GM06990 (cell line): ENCODE data around the gene AIMP2.
"Not testable (repeated sequence)": the region's sequence is repeated elsewhere in the genome, so short reads cannot be mapped to it uniquely, and the experiment has no call there.

Source experiments
- DNase-seq: peaks from one replicate; pipeline ENCODE4 v3.0.0-alpha.2; 2011; ENCODE audit not compliant: insufficient read length; ENCODE audit errors: extremely low read depth
- H3K27me3 ChIP-seq: replicated peaks from 2 replicates; pipeline ENCODE4 v1.6.0; 2011; ENCODE audit warnings: low read length; ENCODE audit not compliant: control insufficient read depth, insufficient read depth
- H3K36me3 ChIP-seq: 2 replicates; pipeline ENCODE4 v1.5.1; 2011; ENCODE audit warnings: low read length; ENCODE audit not compliant: control insufficient read depth, insufficient read depth
- H3K4me3 ChIP-seq: replicated peaks from 2 replicates; pipeline ENCODE4 v1.5.1; 2011; ENCODE audit warnings: low read depth, mild to moderate bottlenecking, control low read depth, low read length
- CTCF ChIP-seq: IDR thresholded peaks from 2 replicates; pipeline ENCODE4 v1.5.1; 2011; ENCODE audit warnings: low read length, control low read depth, mild to moderate bottlenecking, inconsistent platforms; ENCODE audit not compliant: insufficient read depth, poor library complexity, severe bottlenecking

Gene AIMP2

GRCh38 chr7:6008668-6009611 lies at the start of gene AIMP2, which contains the start of gene PMS2:
TSS of gene AIMP2 (plus strand) at chr7:6009272. CDS start at chr7:6009364, 92 bp downstream.
TSS of gene PMS2 (minus strand) at chr7:6009049. CDS start at chr7:6009019, 30 bp downstream.
- DNase-seq = peak; percentile 93
- TF ChIP-seq CTCF = peak; percentile 45
- Histone ChIP-seq H3K4me3 (peak within 1 kb of the TSS; percentile 96), H3K27me3 (no peaks in the 10 kb centered on the region), H3K36me3 (no peaks in the 10 kb centered on the region; the same call in 1 of the 2 replicates)

- DNase-seq, H3K27me3 ChIP-seq, H3K36me3 ChIP-seq, H3K4me3 ChIP-seq: not testable (repeated sequence)
These were observed 45.9 kb upstream of the AIMP2 start for GRCh38 chr7:5963205-5963604.

GRCh38 chr7:5963810-5964209 lies 45.3 kb upstream of the AIMP2 start:
- H3K27me3 ChIP-seq, H3K36me3 ChIP-seq, H3K4me3 ChIP-seq, DNase-seq: not testable (repeated sequence)

- DNase-seq, H3K4me3 ChIP-seq, H3K36me3 ChIP-seq, H3K27me3 ChIP-seq: not testable (repeated sequence)
These were observed 38.6 kb upstream of the AIMP2 start, which contains the start of gene RSPH10B for GRCh38 chr7:5970347-5970911. TSS of gene RSPH10B (minus strand) at chr7:5970689. CDS start at chr7:5967116, 3,573 bp downstream.

- not testable (repeated sequence) for H3K4me3 ChIP-seq, DNase-seq, H3K27me3 ChIP-seq, H3K36me3 ChIP-seq
These were observed 35.5 kb upstream of the AIMP2 start for GRCh38 chr7:5973580-5973979.

GRCh38 chr7:5979680-5980314 lies 29.3 kb upstream of the AIMP2 start:
- not testable (repeated sequence) for H3K27me3 ChIP-seq, H3K4me3 ChIP-seq, H3K36me3 ChIP-seq, DNase-seq

GRCh38 chr7:5987061-5987460 lies 22.0 kb upstream of the AIMP2 start:
- not testable (repeated sequence) for DNase-seq, H3K4me3 ChIP-seq, H3K36me3 ChIP-seq, H3K27me3 ChIP-seq

- no peaks in the 10 kb centered on the region for H3K27me3 ChIP-seq
These were observed 11.8 kb upstream of the AIMP2 start for GRCh38 chr7:5997210-5997808.

More at GRCh38 chr7:5997210-5997808, 11.8 kb upstream of the AIMP2 start:
- peak; percentile 65 for TF ChIP-seq CTCF
- no peak for DNase-seq
- Histone ChIP-seq H3K36me3 (peaks cover 9% of the 10 kb centered on the region), H3K4me3 (no peak overlapping the region)
